NCI-H446 (cell line): Measurements from ENCODE around the gene RAB32.
A peak's percentile ranks its signal among the peaks of the same experiment; 100 is the strongest.
"Not testable (repeated sequence)": the region's sequence is repeated elsewhere in the genome, so short reads cannot be mapped to it uniquely, and the experiment has no call there.

Experiments
- DNase-seq, 2 experiments: peaks; one replicate each; lab custom pipeline; 2025; lab: John Stamatoyannopoulos, UW

Gene RAB32

GRCh38 chr6:146543211-146543939, at the start of gene RAB32:
RAB32 (plus strand) TSS chr6:146543833; CDS start chr6:146543872, 39 bp downstream.
- DNase-seq, result peak in 1 of 2 experiments; percentile 16

GRCh38 chr6:146498309-146498708, 45.3 kb upstream of the RAB32 start:
- DNase-seq, result no peak

- DNase-seq, result no peak
These were observed 40.5 kb upstream of the RAB32 start for GRCh38 chr6:146503096-146503495.

- no peak for DNase-seq
These were observed 28.4 kb upstream of the RAB32 start for GRCh38 chr6:146515212-146515611.

GRCh38 chr6:146526192-146526591, 17.4 kb upstream of the RAB32 start:
- no peak for DNase-seq

DNA sequence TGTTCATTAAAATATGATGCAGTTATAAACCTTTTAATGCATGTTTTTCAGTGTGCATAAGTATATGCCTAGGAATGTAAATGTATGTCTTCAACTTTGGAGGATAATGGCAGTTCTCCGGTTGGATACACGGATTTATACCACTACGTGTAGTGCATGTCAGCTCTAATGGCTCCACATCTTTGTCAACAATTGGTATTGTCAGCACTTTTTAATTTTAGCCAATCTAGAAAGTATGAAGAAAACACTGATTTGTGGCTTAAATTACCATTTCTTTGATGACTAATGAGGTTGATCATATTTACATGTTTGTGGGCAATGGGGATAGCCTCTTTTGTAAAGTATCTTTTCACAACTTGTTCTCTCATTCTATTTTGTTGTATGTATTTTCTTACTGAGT, 10.9 kb upstream of the RAB32 start:
- DNase-seq, result no peak

GRCh38 chr6:146542881-146543210, 787 bp upstream of the RAB32 start:
- no peak for DNase-seq

- no peak for DNase-seq
These were observed 445 bp downstream of the RAB32 start for GRCh38 chr6:146543940-146544615.

DNA sequence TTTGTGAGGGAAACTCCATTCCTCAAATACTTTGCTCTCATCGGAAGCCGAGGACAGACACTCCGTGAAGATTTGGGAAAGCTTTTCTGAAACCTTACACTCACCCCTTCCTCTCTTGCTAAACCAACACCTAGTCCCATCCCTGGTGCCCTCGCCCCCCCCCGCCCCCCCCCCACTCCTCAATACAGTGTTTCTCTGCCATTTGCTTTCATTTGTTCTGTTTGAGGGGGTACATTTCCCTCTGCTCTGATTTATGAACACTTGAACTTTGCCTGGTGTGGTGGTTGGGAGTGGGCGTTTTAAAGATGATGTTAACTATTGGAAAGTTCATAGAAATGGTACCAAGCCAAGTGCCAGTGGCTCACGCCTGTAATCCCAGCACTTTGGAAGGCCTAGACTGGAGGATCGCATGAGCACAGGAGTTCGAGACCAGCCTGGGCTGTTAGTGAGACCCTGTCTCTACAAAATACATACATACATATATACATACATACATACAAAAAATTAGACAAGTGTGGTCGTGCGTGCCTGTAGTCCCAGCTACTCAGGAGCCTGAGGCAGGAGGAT, 1.1 kb downstream of the RAB32 start:
- no peak for DNase-seq

GRCh38 chr6:146545581-146545980, 1.9 kb downstream of the RAB32 start:
- no peak for DNase-seq

GRCh38 chr6:146546443-146547043, 2.9 kb downstream of the RAB32 start:
- DNase-seq, result no peak

DNA sequence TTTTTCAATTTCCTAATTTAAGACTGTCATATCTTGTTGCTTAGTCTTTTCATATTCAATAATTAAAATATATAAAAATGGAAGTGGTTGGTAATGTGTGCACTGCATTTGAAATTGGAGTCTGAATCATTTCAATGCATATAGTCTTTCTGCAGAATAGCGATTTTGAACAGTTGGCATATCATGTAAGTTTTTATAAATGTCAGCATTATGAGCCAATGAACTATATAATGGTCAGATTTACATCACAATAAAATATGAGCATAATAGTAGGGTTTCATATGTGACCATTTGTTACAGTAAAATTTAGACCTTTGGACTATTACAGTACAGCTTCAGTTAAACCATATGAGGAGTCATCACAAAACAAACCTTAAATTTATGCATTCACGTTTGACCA, 4.3 kb downstream of the RAB32 start:
- DNase-seq, result no peak

- no peak for DNase-seq
These were observed 5.3 kb downstream of the RAB32 start for GRCh38 chr6:146548898-146549374.

DNA sequence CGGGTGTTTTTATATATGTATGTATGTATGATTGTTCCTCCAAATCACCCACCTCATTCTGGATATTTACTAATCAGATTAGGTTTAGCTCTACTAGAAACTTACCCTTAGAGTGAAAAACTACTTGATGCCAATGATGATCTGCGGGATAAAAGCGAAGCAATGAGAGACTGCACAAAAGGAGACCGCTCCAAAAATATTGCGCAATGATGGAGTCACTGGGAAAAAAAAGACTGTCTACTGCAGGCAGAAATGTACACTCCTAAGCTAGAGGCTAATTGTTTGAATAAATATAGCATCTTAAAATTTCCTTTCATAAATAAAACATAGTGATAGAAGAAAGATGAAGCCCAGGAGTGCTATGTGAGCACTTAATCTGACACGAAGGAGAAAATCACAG, 7.3 kb downstream of the RAB32 start:
- no peak for DNase-seq

- no peak for DNase-seq
These were observed 7.9 kb downstream of the RAB32 start for GRCh38 chr6:146551545-146551944.

GRCh38 chr6:146553377-146554135, 9.9 kb downstream of the RAB32 start:
- DNase-seq, result no peak

GRCh38 chr6:146560607-146561006, 17.0 kb downstream of the RAB32 start:
- DNase-seq, result no peak

- not testable (repeated sequence) for DNase-seq
These were observed 23.0 kb downstream of the RAB32 start for GRCh38 chr6:146566661-146567060.

GRCh38 chr6:146568619-146569018, 25.0 kb downstream of the RAB32 start:
- not testable (repeated sequence) for DNase-seq

- DNase-seq, result no peak
These were observed 30.6 kb downstream of the RAB32 start for GRCh38 chr6:146574211-146574610.

GRCh38 chr6:146578054-146578453, 34.4 kb downstream of the RAB32 start:
- no peak for DNase-seq

DNA sequence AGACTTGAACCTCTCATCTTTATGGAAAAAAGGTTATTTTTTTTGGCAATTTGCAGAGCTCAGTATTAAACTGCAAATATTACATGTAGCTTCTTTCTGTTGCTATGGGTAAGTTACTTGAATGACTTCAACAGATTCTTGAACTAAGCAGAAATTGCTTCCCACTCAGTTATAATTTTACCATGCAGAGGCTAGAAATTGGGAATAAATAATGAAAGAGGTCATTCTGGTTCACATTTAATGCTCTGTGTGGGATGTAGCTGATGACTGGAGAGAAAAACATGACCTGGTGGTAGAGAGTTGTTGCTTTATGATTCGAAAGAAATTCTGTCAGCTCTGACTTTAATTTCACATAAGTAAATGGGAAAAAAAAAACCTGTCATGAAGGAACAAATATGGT, 38.3 kb downstream of the RAB32 start:
- no peak for DNase-seq
